ENCODE measurements around the gene ZNF845.
"Not testable (repeated sequence)": the region's sequence is repeated elsewhere in the genome, so short reads cannot be mapped to it uniquely, and the experiment has no call there.

Gene ZNF845

GRCh38 chr19:53389978-53390377, 56.4 kb downstream of the ZNF845 start:
- Histone ChIP-seq H3K4ac (ENCODE audit: low read depth, low read length) (no peak overlapping the region), H3K9ac (ENCODE audit: low read length) (no peak overlapping the region), H3K27me3 (ENCODE audit: insufficient read depth, low read length) (no peaks in the 10 kb centered on the region), H2AFZ (ENCODE audit: insufficient read depth, low read length, poor library complexity) (no peak overlapping the region), H4K12ac (ENCODE audit: low read depth, low read length) (no peak overlapping the region), H3K9me3 (ENCODE audit: insufficient read depth, low read depth, low read length) (peaks cover 5% of the 10 kb centered on the region), H3K14ac (ENCODE audit: low read length) (no peak overlapping the region), H3K79me2 (ENCODE audit: control insufficient read depth, insufficient read depth, low read length, poor library complexity) (peaks cover 2% of the 10 kb centered on the region), H2BK5ac (ENCODE audit: low read depth, low read length, poor library complexity) (no peak overlapping the region), H3K79me1 (ENCODE audit: low read length) (peaks cover 2% of the 10 kb centered on the region), H2AK5ac (ENCODE audit: low read length) (no peak overlapping the region), H2BK120ac (ENCODE audit: insufficient read depth, low read length, poor library complexity) (no peak overlapping the region), H3K4me2 (ENCODE audit: low read length) (no peak overlapping the region), H3K27ac (ENCODE audit: low read depth, low read length) (no peak overlapping the region), H3K18ac (ENCODE audit: low read length) (no peak overlapping the region), H4K91ac (ENCODE audit: low read depth, low read length) (no peak overlapping the region), H3K36me3 (ENCODE audit: control insufficient read depth in 1 of 2, insufficient read depth in 2 of 2, low read length in 2 of 2) (no peaks in the 10 kb centered on the region), H3K4me3 (ENCODE audit: low read depth, low read length) (no peak overlapping the region), H3K4me1 (ENCODE audit: control insufficient read depth in 1 of 2, insufficient read depth in 2 of 2, low read length in 2 of 2) (peaks cover 2 to 3% of the 10 kb centered on the region in 2 experiments), H2BK12ac (ENCODE audit: low read length) (no peak overlapping the region), H4K8ac (ENCODE audit: low read depth, low read length) (no peak overlapping the region), H3K23ac (ENCODE audit: low read length) (no peak overlapping the region)
- peak in 1 of 2 donors; percentile 6 for DNase-seq
- no CpG with 5 or more reads among the region's 22 CpGs for WGBS (ENCODE audit: extremely low coverage, insufficient coverage, insufficient read length)

GRCh38 chr19:53394522-53394973, 61.0 kb downstream of the ZNF845 start:
- H3K23ac ChIP-seq (ENCODE audit: low read length), result no peak overlapping the region
- no peak overlapping the region for H2AK5ac ChIP-seq (ENCODE audit: low read length)
- H3K36me3 ChIP-seq (ENCODE audit: control insufficient read depth in 1 of 2, insufficient read depth in 2 of 2, low read length in 2 of 2), result peaks cover 8 to 10% of the 10 kb centered on the region in 2 experiments
- H3K79me1 ChIP-seq (ENCODE audit: low read length), result peaks cover 8% of the 10 kb centered on the region
- peak overlapping the region; percentile 9 for H3K4ac ChIP-seq (ENCODE audit: low read depth, low read length)
- peak overlapping the region; percentile 3 for H2BK5ac ChIP-seq (ENCODE audit: low read depth, low read length, poor library complexity)
- peak overlapping the region; percentile 4 for H2BK120ac ChIP-seq (ENCODE audit: insufficient read depth, low read length, poor library complexity)
- H3K4me3 ChIP-seq (ENCODE audit: low read depth, low read length), result peak overlapping the region; percentile 21
- peak overlapping the region; percentile 86 for H4K8ac ChIP-seq (ENCODE audit: low read depth, low read length)
- H4K91ac ChIP-seq (ENCODE audit: low read depth, low read length), result peak overlapping the region; percentile 51
- H2BK12ac ChIP-seq (ENCODE audit: low read length), result peak overlapping the region; percentile 11
- no peak overlapping the region for H3K18ac ChIP-seq (ENCODE audit: low read length)
- peaks cover 3% of the 10 kb centered on the region for H3K9me3 ChIP-seq (ENCODE audit: insufficient read depth, low read depth, low read length)
- peak overlapping the region; percentile 67 for H3K4me2 ChIP-seq (ENCODE audit: low read length)
- peak overlapping the region; percentile 65 for H4K12ac ChIP-seq (ENCODE audit: low read depth, low read length)
- H2AFZ ChIP-seq (ENCODE audit: insufficient read depth, low read length, poor library complexity), result peak overlapping the region; percentile 38
- no peak overlapping the region for H3K9ac ChIP-seq (ENCODE audit: low read length)
- WGBS (ENCODE audit: extremely low coverage, insufficient coverage, insufficient read length), result no CpG with 5 or more reads among the region's 18 CpGs
- peak overlapping the region; percentile 63 for H3K27ac ChIP-seq (ENCODE audit: low read depth, low read length)
- peak overlapping the region; percentile 37 for H3K14ac ChIP-seq (ENCODE audit: low read length)
- H3K27me3 ChIP-seq (ENCODE audit: insufficient read depth, low read length), result no peaks in the 10 kb centered on the region
- peaks cover 3 to 5% of the 10 kb centered on the region in 2 experiments for H3K4me1 ChIP-seq (ENCODE audit: control insufficient read depth in 1 of 2, insufficient read depth in 2 of 2, low read length in 2 of 2)
- peaks cover 6% of the 10 kb centered on the region for H3K79me2 ChIP-seq (ENCODE audit: control insufficient read depth, insufficient read depth, low read length, poor library complexity)
- peak; percentile 81 to 89 for DNase-seq

GRCh38 chr19:53394974-53395839, 61.7 kb downstream of the ZNF845 start, which contains the start of gene ZNF765:
ZNF765 (plus strand) TSS chr19:53395149; CDS start chr19:53398016, 2,867 bp downstream.
- H4K8ac ChIP-seq (ENCODE audit: low read depth, low read length), result peak within 1 kb of the TSS; percentile 86
- no CpG with 5 or more reads among the region's 58 CpGs for WGBS (ENCODE audit: extremely low coverage, insufficient coverage, insufficient read length)
- no peak within 1 kb of the TSS for H2AK5ac ChIP-seq (ENCODE audit: low read length)
- H2BK5ac ChIP-seq (ENCODE audit: low read depth, low read length, poor library complexity), result peak within 1 kb of the TSS; percentile 25
- peak; percentile 93 to 98 for DNase-seq
- peak within 1 kb of the TSS; percentile 68 for H4K12ac ChIP-seq (ENCODE audit: low read depth, low read length)
- peaks cover 3 to 5% of the 10 kb centered on the region in 2 experiments for H3K4me1 ChIP-seq (ENCODE audit: control insufficient read depth in 1 of 2, insufficient read depth in 2 of 2, low read length in 2 of 2)
- no peak within 1 kb of the TSS for H3K23ac ChIP-seq (ENCODE audit: low read length)
- peaks cover 3% of the 10 kb centered on the region for H3K9me3 ChIP-seq (ENCODE audit: insufficient read depth, low read depth, low read length)
- peak within 1 kb of the TSS; percentile 84 for H2AFZ ChIP-seq (ENCODE audit: insufficient read depth, low read length, poor library complexity)
- peak within 1 kb of the TSS; percentile 88 for H3K18ac ChIP-seq (ENCODE audit: low read length)
- H3K36me3 ChIP-seq (ENCODE audit: control insufficient read depth in 1 of 2, insufficient read depth in 2 of 2, low read length in 2 of 2), result peaks cover 12 to 14% of the 10 kb centered on the region in 2 experiments
- peak within 1 kb of the TSS; percentile 10 for H3K4ac ChIP-seq (ENCODE audit: low read depth, low read length)
- no peaks in the 10 kb centered on the region for H3K27me3 ChIP-seq (ENCODE audit: insufficient read depth, low read length)
- peak within 1 kb of the TSS; percentile 11 for H2BK12ac ChIP-seq (ENCODE audit: low read length)
- peak within 1 kb of the TSS; percentile 54 for H4K91ac ChIP-seq (ENCODE audit: low read depth, low read length)
- H3K14ac ChIP-seq (ENCODE audit: low read length), result peak within 1 kb of the TSS; percentile 79
- peak within 1 kb of the TSS; percentile 57 for H2BK120ac ChIP-seq (ENCODE audit: insufficient read depth, low read length, poor library complexity)
- H3K27ac ChIP-seq (ENCODE audit: low read depth, low read length), result peak within 1 kb of the TSS; percentile 63
- H3K79me2 ChIP-seq (ENCODE audit: control insufficient read depth, insufficient read depth, low read length, poor library complexity), result peaks cover 6% of the 10 kb centered on the region
- peaks cover 8% of the 10 kb centered on the region for H3K79me1 ChIP-seq (ENCODE audit: low read length)
- H3K4me3 ChIP-seq (ENCODE audit: low read depth, low read length), result peak within 1 kb of the TSS; percentile 84
- H3K9ac ChIP-seq (ENCODE audit: low read length), result peak within 1 kb of the TSS; percentile 86
- peak within 1 kb of the TSS; percentile 95 for H3K4me2 ChIP-seq (ENCODE audit: low read length)

GRCh38 chr19:53395840-53396524, 62.4 kb downstream of the ZNF845 start:
- not testable (repeated sequence) for H3K18ac ChIP-seq (ENCODE audit: low read length); H3K27me3 ChIP-seq (ENCODE audit: insufficient read depth, low read length); H2AK5ac ChIP-seq (ENCODE audit: low read length); H3K9me3 ChIP-seq (ENCODE audit: insufficient read depth, low read depth, low read length); DNase-seq; H3K4me1 ChIP-seq (ENCODE audit: control insufficient read depth in 1 of 2, insufficient read depth in 2 of 2, low read length in 2 of 2); H3K23ac ChIP-seq (ENCODE audit: low read length); H3K79me2 ChIP-seq (ENCODE audit: control insufficient read depth, insufficient read depth, low read length, poor library complexity); H2BK12ac ChIP-seq (ENCODE audit: low read length); H4K12ac ChIP-seq (ENCODE audit: low read depth, low read length); H3K79me1 ChIP-seq (ENCODE audit: low read length)
- H3K14ac ChIP-seq (ENCODE audit: low read length), result peak overlapping the region; percentile 79
- H3K9ac ChIP-seq (ENCODE audit: low read length), result peak overlapping the region; percentile 86
- H4K8ac ChIP-seq (ENCODE audit: low read depth, low read length), result peak overlapping the region; percentile 80
- peak overlapping the region; percentile 95 for H3K4me2 ChIP-seq (ENCODE audit: low read length)
- H2BK5ac ChIP-seq (ENCODE audit: low read depth, low read length, poor library complexity), result peak overlapping the region; percentile 25
- peak overlapping the region; percentile 54 for H4K91ac ChIP-seq (ENCODE audit: low read depth, low read length)
- H2AFZ ChIP-seq (ENCODE audit: insufficient read depth, low read length, poor library complexity), result peak overlapping the region; percentile 84
- H2BK120ac ChIP-seq (ENCODE audit: insufficient read depth, low read length, poor library complexity), result peak overlapping the region; percentile 57
- peaks cover 15 to 18% of the 10 kb centered on the region in 2 experiments for H3K36me3 ChIP-seq (ENCODE audit: control insufficient read depth in 1 of 2, insufficient read depth in 2 of 2, low read length in 2 of 2)
- H3K27ac ChIP-seq (ENCODE audit: low read depth, low read length), result peak overlapping the region; percentile 34
- peak overlapping the region; percentile 10 for H3K4ac ChIP-seq (ENCODE audit: low read depth, low read length)
- H3K4me3 ChIP-seq (ENCODE audit: low read depth, low read length), result peak overlapping the region; percentile 84
- no CpG with 5 or more reads among the region's 9 CpGs for WGBS (ENCODE audit: extremely low coverage, insufficient coverage, insufficient read length)
